HUES6 (cell line): ENCODE results near the gene NBPF11.
"Not testable (repeated sequence)": the region's sequence is repeated elsewhere in the genome, so short reads cannot be mapped to it uniquely, and the experiment has no call there.

Source experiments
- H3K27ac ChIP-seq: 2 replicates; pipeline ENCODE4 v1.7.0; 2013; ENCODE audit warnings: low read depth, mild to moderate bottlenecking, low read length, inconsistent platforms
- H3K27me3 ChIP-seq: 2 replicates; pipeline ENCODE4 v1.6.1; 2013; ENCODE audit warnings: low read length; ENCODE audit not compliant: control insufficient read depth, insufficient read depth
- H3K36me3 ChIP-seq: 2 replicates; pipeline ENCODE4 v1.6.1; 2013; ENCODE audit warnings: low read length; ENCODE audit not compliant: control insufficient read depth, insufficient read depth
- H3K4me1 ChIP-seq: 2 replicates; pipeline ENCODE4 v1.6.1; 2013; ENCODE audit warnings: low read length; ENCODE audit not compliant: control insufficient read depth, insufficient read depth
- H3K4me3 ChIP-seq: 2 replicates; pipeline ENCODE4 v1.5.1; 2013; ENCODE audit warnings: low read depth, low read length
- H3K9ac ChIP-seq: one replicate; pipeline ENCODE4 v1.6.1; 2013; ENCODE audit warnings: mild to moderate bottlenecking, low read length
- H3K9me3 ChIP-seq: 2 replicates; pipeline ENCODE4 v1.6.1; 2013; ENCODE audit warnings: low read depth, low read length; ENCODE audit not compliant: control insufficient read depth, insufficient read depth

The NBPF11 gene

GRCh38 chr1:148078632-148079519 is 73.2 kb downstream of the NBPF11 start:
- H3K36me3 ChIP-seq, H3K27ac ChIP-seq, H3K9me3 ChIP-seq, H3K27me3 ChIP-seq, H3K4me1 ChIP-seq, H3K9ac ChIP-seq, H3K4me3 ChIP-seq: not testable (repeated sequence)

- not testable (repeated sequence) for H3K27me3 ChIP-seq, H3K9me3 ChIP-seq, H3K4me3 ChIP-seq, H3K27ac ChIP-seq, H3K36me3 ChIP-seq, H3K9ac ChIP-seq, H3K4me1 ChIP-seq
Measured at GRCh38 chr1:148078090-148078489, 74.0 kb downstream of the NBPF11 start.

GRCh38 chr1:148077458-148077857 is 74.6 kb downstream of the NBPF11 start:
- H3K9me3 ChIP-seq, H3K27ac ChIP-seq, H3K4me1 ChIP-seq, H3K9ac ChIP-seq, H3K27me3 ChIP-seq, H3K4me3 ChIP-seq, H3K36me3 ChIP-seq: not testable (repeated sequence)

GRCh38 chr1:148073392-148073791 is 78.7 kb downstream of the NBPF11 start:
- H3K4me3 ChIP-seq, H3K36me3 ChIP-seq, H3K9ac ChIP-seq, H3K27me3 ChIP-seq, H3K4me1 ChIP-seq, H3K27ac ChIP-seq, H3K9me3 ChIP-seq: not testable (repeated sequence)

- H3K27ac ChIP-seq, H3K9ac ChIP-seq, H3K36me3 ChIP-seq, H3K4me3 ChIP-seq, H3K4me1 ChIP-seq, H3K27me3 ChIP-seq, H3K9me3 ChIP-seq: not testable (repeated sequence)
Measured at GRCh38 chr1:148068606-148069005, 83.5 kb downstream of the NBPF11 start.

GRCh38 chr1:148068201-148068600 is 83.9 kb downstream of the NBPF11 start:
- H3K27me3 ChIP-seq, H3K36me3 ChIP-seq, H3K4me3 ChIP-seq, H3K4me1 ChIP-seq, H3K27ac ChIP-seq, H3K9ac ChIP-seq, H3K9me3 ChIP-seq: not testable (repeated sequence)

- H3K27ac ChIP-seq, H3K27me3 ChIP-seq, H3K9me3 ChIP-seq, H3K9ac ChIP-seq, H3K4me1 ChIP-seq, H3K36me3 ChIP-seq: not testable (repeated sequence)
- H3K4me3 ChIP-seq = peak overlapping the region; percentile 51
Measured at GRCh38 chr1:148060294-148060701, 91.8 kb downstream of the NBPF11 start.

GRCh38 chr1:148057384-148057783 is 94.7 kb downstream of the NBPF11 start:
- not testable (repeated sequence) for H3K4me3 ChIP-seq, H3K4me1 ChIP-seq, H3K27ac ChIP-seq, H3K36me3 ChIP-seq, H3K27me3 ChIP-seq, H3K9ac ChIP-seq, H3K9me3 ChIP-seq
